ENCODE data around the gene COG5.

Gene COG5

DNA sequence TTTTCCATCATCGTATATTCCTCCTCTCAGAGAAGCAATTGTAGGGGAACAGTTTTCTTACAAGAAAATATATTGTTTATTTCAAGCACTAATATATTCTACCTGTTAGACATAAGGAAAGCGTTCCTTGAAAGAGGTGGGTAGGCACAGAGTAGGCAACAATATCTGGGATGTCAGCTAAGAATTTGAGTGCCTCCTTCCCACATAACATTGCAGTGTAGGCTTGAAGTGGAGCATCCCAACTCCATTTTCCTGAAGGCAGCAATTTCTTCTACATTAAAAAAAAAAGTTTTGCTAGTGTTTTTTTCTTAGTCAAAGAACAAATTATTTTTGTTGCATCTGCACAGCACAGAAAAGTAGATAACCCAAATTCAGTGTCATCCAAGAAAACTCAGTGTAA lies 37.1 kb upstream of the COG5 start:
- H3K27ac ChIP-seq (ENCODE audit: low read depth, low read length): no peak overlapping the region

DNA sequence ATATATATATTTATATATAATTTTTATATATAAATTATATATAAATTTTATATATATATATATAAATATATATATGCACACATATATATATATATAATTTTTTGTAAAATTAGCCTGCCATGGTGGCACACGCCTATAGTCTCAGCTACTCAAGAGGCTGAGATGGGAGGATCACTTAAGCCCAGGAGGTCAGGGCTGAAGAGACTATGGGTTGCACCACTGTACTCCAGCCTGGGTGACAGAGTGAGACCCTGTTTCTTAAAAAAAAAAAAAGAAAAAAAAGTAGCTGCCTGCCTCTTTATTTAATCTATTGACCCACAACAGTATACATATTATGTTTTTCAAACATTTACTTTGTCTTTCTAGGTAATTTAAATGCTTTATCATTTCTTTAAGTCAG lies 35.5 kb upstream of the COG5 start:
- no peaks in the 10 kb centered on the region for H3K9me3 ChIP-seq (ENCODE audit: control insufficient read depth, insufficient read depth, low read length)
- H3K4me1 ChIP-seq (ENCODE audit: control insufficient read depth, low read length): no peaks in the 10 kb centered on the region
- no peak for TF ChIP-seq EZH2phosphoT487 (IDR thresholded peaks at IDR 0.05; ENCODE audit: borderline replicate concordance, low read length)
- TF ChIP-seq, protein P1, sequence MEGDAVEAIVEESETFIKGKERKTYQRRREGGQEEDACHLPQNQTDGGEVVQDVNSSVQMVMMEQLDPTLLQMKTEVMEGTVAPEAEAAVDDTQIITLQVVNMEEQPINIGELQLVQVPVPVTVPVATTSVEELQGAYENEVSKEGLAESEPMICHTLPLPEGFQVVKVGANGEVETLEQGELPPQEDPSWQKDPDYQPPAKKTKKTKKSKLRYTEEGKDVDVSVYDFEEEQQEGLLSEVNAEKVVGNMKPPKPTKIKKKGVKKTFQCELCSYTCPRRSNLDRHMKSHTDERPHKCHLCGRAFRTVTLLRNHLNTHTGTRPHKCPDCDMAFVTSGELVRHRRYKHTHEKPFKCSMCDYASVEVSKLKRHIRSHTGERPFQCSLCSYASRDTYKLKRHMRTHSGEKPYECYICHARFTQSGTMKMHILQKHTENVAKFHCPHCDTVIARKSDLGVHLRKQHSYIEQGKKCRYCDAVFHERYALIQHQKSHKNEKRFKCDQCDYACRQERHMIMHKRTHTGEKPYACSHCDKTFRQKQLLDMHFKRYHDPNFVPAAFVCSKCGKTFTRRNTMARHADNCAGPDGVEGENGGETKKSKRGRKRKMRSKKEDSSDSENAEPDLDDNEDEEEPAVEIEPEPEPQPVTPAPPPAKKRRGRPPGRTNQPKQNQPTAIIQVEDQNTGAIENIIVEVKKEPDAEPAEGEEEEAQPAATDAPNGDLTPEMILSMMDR (IDR thresholded peaks at IDR 0.05; ENCODE audit: low read depth, low read length, poor library complexity, severe bottlenecking): no peak
- H3K36me3 ChIP-seq (ENCODE audit: control insufficient read depth, low read length): peaks cover 37% of the 10 kb centered on the region
- H3K27ac ChIP-seq (ENCODE audit: low read depth, low read length): no peak overlapping the region
- no peaks in the 10 kb centered on the region for H4K20me1 ChIP-seq (ENCODE audit: control insufficient read depth, insufficient read depth, low read depth, low read length)
- H3K9me2 ChIP-seq (replicated peaks; ENCODE audit: control insufficient read depth, low read length): no peaks in the 10 kb centered on the region
- no peak overlapping the region for H3K4me3 ChIP-seq (ENCODE audit: low read length)
- H3K27me3 ChIP-seq (ENCODE audit: control insufficient read depth, low read length): no peaks in the 10 kb centered on the region
- H3K79me2 ChIP-seq (ENCODE audit: control insufficient read depth, low read length): no peaks in the 10 kb centered on the region
- H3F3A ChIP-seq (ENCODE audit: control insufficient read depth, insufficient read depth): 0 out of 2 replicates have a peak, but pooled peaks cover 3% of the 10 kb centered on the region
- H3K4me2 ChIP-seq (ENCODE audit: low read length): no peak overlapping the region

More for the DNA sequence above, 37.1 kb upstream of the COG5 start:
- Histone ChIP-seq H3K9me3 (ENCODE audit: control insufficient read depth, insufficient read depth, low read length) (no peaks in the 10 kb centered on the region), H4K20me1 (ENCODE audit: control insufficient read depth, insufficient read depth, low read depth, low read length) (no peaks in the 10 kb centered on the region), H3F3A (ENCODE audit: control insufficient read depth, insufficient read depth) (0 out of 2 replicates have a peak, but pooled peaks cover 3% of the 10 kb centered on the region), H3K4me3 (ENCODE audit: low read length) (no peak overlapping the region), H3K4me1 (ENCODE audit: control insufficient read depth, low read length) (no peaks in the 10 kb centered on the region), H3K79me2 (ENCODE audit: control insufficient read depth, low read length) (no peaks in the 10 kb centered on the region), H3K36me3 (ENCODE audit: control insufficient read depth, low read length) (peaks cover 27% of the 10 kb centered on the region), H3K27me3 (ENCODE audit: control insufficient read depth, low read length) (no peaks in the 10 kb centered on the region), H3K4me2 (ENCODE audit: low read length) (no peak overlapping the region), H3K9me2 (replicated peaks; ENCODE audit: control insufficient read depth, low read length) (no peaks in the 10 kb centered on the region)
- TF ChIP-seq EZH2phosphoT487 (IDR thresholded peaks at IDR 0.05; ENCODE audit: borderline replicate concordance, low read length): no peak
- TF ChIP-seq, protein P1 (IDR thresholded peaks at IDR 0.05; ENCODE audit: low read depth, low read length, poor library complexity, severe bottlenecking): no peak

DNA sequence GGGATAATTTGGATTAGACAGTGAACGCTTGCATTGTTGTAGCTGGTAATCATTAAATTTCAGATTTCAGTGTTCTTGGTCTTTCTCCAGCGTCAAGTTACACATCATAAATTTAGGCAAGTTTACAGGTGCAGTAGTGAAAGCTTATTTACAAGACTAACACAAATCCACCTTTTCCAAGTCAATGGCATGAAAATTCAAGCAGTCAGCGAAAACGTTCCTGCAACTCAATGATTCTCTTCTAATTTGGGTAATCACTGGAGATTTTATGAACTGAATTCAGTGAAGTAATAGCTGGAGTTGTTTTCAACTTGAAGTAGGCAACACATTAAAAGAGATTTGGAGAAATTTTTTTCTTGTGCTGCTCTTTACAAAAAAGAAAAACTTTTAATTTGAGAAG lies 34.2 kb upstream of the COG5 start:
- Histone ChIP-seq H3K36me3 (ENCODE audit: control insufficient read depth, low read length) (peaks cover 43% of the 10 kb centered on the region), H3K27me3 (ENCODE audit: control insufficient read depth, low read length) (no peaks in the 10 kb centered on the region), H3K4me3 (ENCODE audit: low read length) (no peak overlapping the region), H3K4me1 (ENCODE audit: control insufficient read depth, low read length) (no peaks in the 10 kb centered on the region), H3K4me2 (ENCODE audit: low read length) (no peak overlapping the region), H3F3A (ENCODE audit: control insufficient read depth, insufficient read depth) (0 out of 2 replicates have a peak, but pooled peaks cover 3% of the 10 kb centered on the region), H4K20me1 (ENCODE audit: control insufficient read depth, insufficient read depth, low read depth, low read length) (no peaks in the 10 kb centered on the region), H3K27ac (ENCODE audit: low read depth, low read length) (no peak overlapping the region), H3K79me2 (ENCODE audit: control insufficient read depth, low read length) (no peaks in the 10 kb centered on the region), H3K9me2 (replicated peaks; ENCODE audit: control insufficient read depth, low read length) (no peaks in the 10 kb centered on the region), H3K9me3 (ENCODE audit: control insufficient read depth, insufficient read depth, low read length) (no peaks in the 10 kb centered on the region)
- TF ChIP-seq, protein P1 (IDR thresholded peaks at IDR 0.05; ENCODE audit: low read depth, low read length, poor library complexity, severe bottlenecking): no peak
- no peak for TF ChIP-seq EZH2phosphoT487 (IDR thresholded peaks at IDR 0.05; ENCODE audit: borderline replicate concordance, low read length)

Data from DOHH2 (cell line).